H1 (cell line): ENCODE data around the gene SLC37A1. TPM values are rescaled to one million over a fixed set of nuclear protein-coding genes. Genes with fewer than 3 reads are reported as not detected.

Source experiments
- CTCF ChIA-PET: fragments of 300-600 bp; sonication (Branson Sonifier 250); formaldehyde crosslinking; loops from one replicate; lab custom pipeline; 2021; ENCODE audit not compliant: partially characterized antibody; lab: Charles Lee
- POLR2A ChIA-PET: fragments of 300-600 bp; sonication (Branson Sonifier 250); formaldehyde crosslinking; loops from one replicate; lab custom pipeline; 2021; ENCODE audit warnings: inconsistent platforms; ENCODE audit not compliant: partially characterized antibody; lab: Charles Lee
- DNase-seq, 2 experiments: peaks; one replicate each; pipeline versions ENCODE4 v3.0.0 to v3.0.0-alpha.2; 2010 to 2022; ENCODE audit warnings: low spot score in 2 of 2, low read depth in 1 of 2, mixed read lengths in 1 of 2
- FAIRE-seq: peaks from 2 replicates; lab custom pipeline; 2011; peaks lifted over from hg19 to GRCh38; lab: Jason Lieb, UNC
- H2AFZ ChIP-seq: 2 replicates; pipeline ENCODE4 v1.8.1; 2012; ENCODE audit warnings: low read length, inconsistent platforms
- H2AK5ac ChIP-seq: 2 replicates; pipeline ENCODE4 v1.6.1; 2013; ENCODE audit warnings: low read depth, low read length
- H2BK120ac ChIP-seq: replicated peaks from 2 replicates; pipeline ENCODE3; 2013; ENCODE audit warnings: low read depth, low read length, inconsistent platforms
- H2BK12ac ChIP-seq: 2 replicates; pipeline ENCODE4 v1.6.1; 2013; ENCODE audit warnings: low read depth, low read length
- H2BK15ac ChIP-seq: 2 replicates; pipeline ENCODE4 v1.6.1; 2013; ENCODE audit warnings: low read length
- H2BK20ac ChIP-seq: 2 replicates; pipeline ENCODE4 v1.6.1; 2013; ENCODE audit warnings: low read length
- H2BK5ac ChIP-seq: 2 replicates; pipeline ENCODE4 v1.6.1; 2013; ENCODE audit warnings: low read depth, low read length
- H3K14ac ChIP-seq: 2 replicates; pipeline ENCODE4 v1.6.1; 2013; ENCODE audit warnings: inconsistent platforms; ENCODE audit not compliant: insufficient read length
- H3K18ac ChIP-seq: 2 replicates; pipeline ENCODE4 v1.6.1; 2013; ENCODE audit warnings: low read length; ENCODE audit errors: extremely low read depth
- H3K23ac ChIP-seq: 2 replicates; pipeline ENCODE4 v1.6.1; 2013; ENCODE audit warnings: inconsistent platforms; ENCODE audit not compliant: insufficient read length
- H3K23me2 ChIP-seq: 2 replicates; pipeline ENCODE4 v1.6.1; 2013; ENCODE audit warnings: low read depth, low read length
- H3K27ac ChIP-seq: 2 replicates; pipeline ENCODE4 v1.6.1; 2011; ENCODE audit warnings: low read depth, low read length, inconsistent platforms
- H3K27me3 ChIP-seq, 4 experiments: replicated peaks in 1 of 4; 1 replicate in 1 of 4; 2 replicates in 3 of 4; pipeline versions ENCODE4 v1.6.1 to v1.8.1; 2011 to 2013; ENCODE audit warnings: low read length in 3 of 4, mild to moderate bottlenecking in 3 of 4, inconsistent platforms in 2 of 4, mixed read lengths in 2 of 4, moderate library complexity in 1 of 4; ENCODE audit not compliant: control insufficient read depth in 3 of 4, insufficient read depth in 3 of 4; ENCODE audit errors: extremely low read depth in 1 of 4
- H3K36me3 ChIP-seq, 4 experiments: 2 replicates each; pipeline versions ENCODE4 v1.6.1 to v1.8.1; 2011 to 2013; ENCODE audit warnings: mild to moderate bottlenecking in 4 of 4, low read length in 3 of 4, moderate library complexity in 2 of 4, control low read depth in 1 of 4, inconsistent platforms in 1 of 4; ENCODE audit not compliant: insufficient read depth in 4 of 4, control insufficient read depth in 2 of 4
- H3K4ac ChIP-seq: replicated peaks from 2 replicates; pipeline ENCODE3; 2013; ENCODE audit warnings: low read length, low read depth, mixed read lengths, inconsistent platforms; ENCODE audit not compliant: insufficient read length
- H3K4me1 ChIP-seq, 4 experiments: replicated peaks in 1 of 4; 1 replicate in 1 of 4; 2 replicates in 3 of 4; pipeline versions ENCODE4 v1.6.1 to v1.8.1; 2011 to 2013; ENCODE audit warnings: low read length in 3 of 4, inconsistent platforms in 2 of 4, mixed read lengths in 1 of 4; ENCODE audit not compliant: insufficient read depth in 4 of 4, control insufficient read depth in 3 of 4
- H3K4me2 ChIP-seq, 2 experiments: 2 replicates each; pipeline versions ENCODE4 v1.6.1 to v1.8.1; 2011 to 2013; ENCODE audit warnings: low read depth in 2 of 2, low read length in 2 of 2, control low read depth in 1 of 2, inconsistent platforms in 1 of 2, mild to moderate bottlenecking in 1 of 2; ENCODE audit not compliant: insufficient read depth in 1 of 2
- H3K4me3 ChIP-seq, 4 experiments: fragments of 200-600, 300-600 bp in 1 of 4; sonication (generic), shearing (Covaris generic), sonication (Bioruptor Twin) in 1 of 4; 2 replicates each; pipeline versions ENCODE4 v1.5.1 to v1.8.1; 2011 to 2016; ENCODE audit warnings: low read length in 4 of 4, low read depth in 3 of 4, control low read depth in 2 of 4, inconsistent platforms in 2 of 4, mild to moderate bottlenecking in 2 of 4, mixed read lengths in 1 of 4, moderate library complexity in 1 of 4; ENCODE audit not compliant: insufficient read depth in 2 of 4; ENCODE audit errors: extremely low read depth in 1 of 4
- H3K56ac ChIP-seq: replicated peaks from 2 replicates; pipeline ENCODE3; 2013; ENCODE audit warnings: low read depth, mild to moderate bottlenecking, mixed read lengths, low read length, inconsistent platforms; ENCODE audit not compliant: insufficient read length
- H3K79me1 ChIP-seq: 2 replicates; pipeline ENCODE4 v1.6.1; 2013; ENCODE audit warnings: low read depth, low read length, control low read depth
- H3K79me2 ChIP-seq, 2 experiments: 2 replicates each; pipeline versions ENCODE4 v1.6.1 to v1.8.1; 2012 to 2013; ENCODE audit warnings: low read length in 2 of 2, mild to moderate bottlenecking in 2 of 2, inconsistent platforms in 1 of 2; ENCODE audit not compliant: insufficient read depth in 2 of 2, control insufficient read depth in 1 of 2
- H3K9ac ChIP-seq, 4 experiments: replicated peaks in 1 of 4; 1 replicate in 1 of 4; 2 replicates in 3 of 4; pipeline versions ENCODE4 v1.6.1 to v1.8.1; 2011 to 2013; ENCODE audit warnings: low read depth in 3 of 4, low read length in 3 of 4, control low read depth in 2 of 4, mild to moderate bottlenecking in 2 of 4, moderate library complexity in 2 of 4, inconsistent platforms in 1 of 4; ENCODE audit errors: extremely low read depth in 1 of 4
- H3K9me3 ChIP-seq, 2 experiments: 2 replicates each; pipeline versions ENCODE4 v1.6.1 to v1.8.1; 2012 to 2013; ENCODE audit warnings: mild to moderate bottlenecking in 2 of 2, moderate library complexity in 2 of 2, control low read depth in 1 of 2, inconsistent platforms in 1 of 2, low read depth in 1 of 2, low read length in 1 of 2, mixed read lengths in 1 of 2; ENCODE audit not compliant: insufficient read depth in 2 of 2
- H4K20me1 ChIP-seq, 2 experiments: replicated peaks in 1 of 2; 2 replicates each; pipeline versions ENCODE3 to v1.8.1; 2011 to 2013; ENCODE audit warnings: inconsistent platforms in 2 of 2, low read length in 2 of 2, mild to moderate bottlenecking in 1 of 2; ENCODE audit not compliant: insufficient read depth in 2 of 2, control insufficient read depth in 1 of 2
- H4K5ac ChIP-seq: 2 replicates; pipeline ENCODE4 v1.6.1; 2013; ENCODE audit warnings: low read length, low read depth, mixed read lengths, inconsistent platforms; ENCODE audit not compliant: insufficient read length
- H4K8ac ChIP-seq: 2 replicates; pipeline ENCODE4 v1.8.0; 2013; ENCODE audit warnings: mild to moderate bottlenecking, moderate library complexity, low read length, inconsistent platforms; ENCODE audit not compliant: insufficient read depth; ENCODE audit errors: extremely low read depth
- H4K91ac ChIP-seq: replicated peaks from 2 replicates; pipeline ENCODE3; 2013; ENCODE audit warnings: low read length, mixed read lengths, inconsistent platforms; ENCODE audit not compliant: insufficient read length
- BACH1 ChIP-seq: IDR thresholded peaks from 2 replicates; pipeline ENCODE4 v1.6.1; 2012; ENCODE audit warnings: low read length, improper control_type of control experiment
- BCL11A ChIP-seq, 2 experiments: IDR thresholded peaks; one replicate each; pipeline ENCODE4 v1.6.1; 2011; ENCODE audit warnings: low read depth in 2 of 2, low read length in 2 of 2, mild to moderate bottlenecking in 2 of 2
- CBX5 ChIP-seq: fragments of 300-800, 300-1000 bp; sonication (generic); IDR thresholded peaks from 2 replicates; pipeline ENCODE4 v1.7.1; 2016; ENCODE audit warnings: antibody characterized with exemption, low read length, low read depth
- EZH2 ChIP-seq: fragments of 200-600 bp; sonication (generic); IDR thresholded peaks from 2 replicates; pipeline ENCODE4 v1.7.1; 2012; ENCODE audit warnings: low read depth, mild to moderate bottlenecking, moderate library complexity, low read length, inconsistent platforms; ENCODE audit not compliant: severe bottlenecking
- KDM5A ChIP-seq: fragments of 200-600 bp; IDR thresholded peaks from 2 replicates; pipeline ENCODE4 v1.7.1; 2012; ENCODE audit warnings: mild to moderate bottlenecking, low read length, inconsistent platforms, mixed read lengths
- MAFK ChIP-seq: IDR thresholded peaks from 2 replicates; pipeline ENCODE4 v1.6.1; 2012; ENCODE audit warnings: low read depth, mild to moderate bottlenecking, improper control_type of control experiment, low read length
- NANOG ChIP-seq: IDR thresholded peaks from 2 replicates; pipeline ENCODE4 v1.6.1; 2011; ENCODE audit warnings: low read length, low read depth, mild to moderate bottlenecking, inconsistent platforms; ENCODE audit not compliant: insufficient read depth, poor library complexity, severe bottlenecking
- POU5F1 ChIP-seq: IDR thresholded peaks from 2 replicates; pipeline ENCODE4 v1.6.1; 2011; ENCODE audit warnings: low read depth, mild to moderate bottlenecking, low read length, moderate library complexity
- RBBP5 ChIP-seq: IDR thresholded peaks from 2 replicates; pipeline ENCODE4 v1.7.1; 2012; ENCODE audit warnings: low read depth, mild to moderate bottlenecking, inconsistent platforms, low read length, moderate library complexity, borderline replicate concordance
- RXRA ChIP-seq: IDR thresholded peaks from 2 replicates; pipeline ENCODE4 v1.6.1; 2011; ENCODE audit warnings: low read depth, mild to moderate bottlenecking, low read length, moderate library complexity; ENCODE audit not compliant: insufficient read depth
- SAP30 ChIP-seq: fragments of 300-600 bp; sonication (generic); IDR thresholded peaks from 2 replicates; pipeline ENCODE4 v1.7.1; 2012; ENCODE audit warnings: low read length, moderate library complexity, mild to moderate bottlenecking, inconsistent platforms; ENCODE audit not compliant: insufficient read depth, insufficient replicate concordance
- SP1 ChIP-seq: IDR thresholded peaks from 2 replicates; pipeline ENCODE4 v1.6.1; 2011; ENCODE audit warnings: low read depth, low read length
- SP2 ChIP-seq: IDR thresholded peaks from 2 replicates; pipeline ENCODE4 v1.6.1; 2012; ENCODE audit warnings: mild to moderate bottlenecking, low read length, inconsistent platforms
- TCF12 ChIP-seq: IDR thresholded peaks from 2 replicates; pipeline ENCODE4 v1.6.1; 2011; ENCODE audit warnings: low read depth, mild to moderate bottlenecking, low read length
- YY1 ChIP-seq: IDR thresholded peaks from 2 replicates; pipeline ENCODE4 v1.6.1; 2011; ENCODE audit warnings: low read depth, mild to moderate bottlenecking, low read length
- WGBS, 2 experiments: shearing (Covaris generic) in 1 of 2; methylation state at CpG; one replicate each; pipeline versions ENCODE4 v1.1.6 to v1.1.7; 2013 to 2015; ENCODE audit warnings: low lambda C conversion rate in 2 of 2, mixed read lengths in 2 of 2, inconsistent platforms in 1 of 2, low coverage in 1 of 2, missing lambda C conversion rate in 1 of 2; ENCODE audit not compliant: insufficient replicate concordance in 2 of 2, insufficient coverage in 1 of 2, insufficient read length in 1 of 2; ENCODE audit errors: extremely low coverage in 1 of 2, missing lambda C conversion rate in 1 of 2; 5-methylcytosine and 5-hydroxymethylcytosine counted together
- polyA plus RNA-seq, 7 experiments: library from polyadenylated mRNA; depleted of rRNA in 3 of 7; stranded (reverse) in 5 of 7; unstranded in 2 of 7; fragments of >200 nt in 5 of 7; fragments of 200-250 nt in 2 of 7; gene quantifications; 1 replicate in 5 of 7; 2 replicates in 1 of 7; 4 replicates in 1 of 7; pipeline versions ENCODE4 v1.2.1 to v1.2.3, GENCODE V29; 2011 to 2013; ENCODE audit warnings: missing spikeins in 2 of 7, mixed read lengths in 2 of 7
- total RNA-seq: library from RNA; stranded (reverse); fragmentation: NEBNext Ultra II Directional; extraction: Animal tissue kit (Norgen Biotek cat#: 25700); gene quantifications from 2 replicates; pipeline ENCODE4 v1.2.1, GENCODE V29; 2021

Gene SLC37A1
- total and polyA plus RNA-seq, 2 of the 8 experiments (the other 6 are each of a cell fraction or from before 2014, with no cell fraction given): 15.6 to 30.9 TPM

DNA sequence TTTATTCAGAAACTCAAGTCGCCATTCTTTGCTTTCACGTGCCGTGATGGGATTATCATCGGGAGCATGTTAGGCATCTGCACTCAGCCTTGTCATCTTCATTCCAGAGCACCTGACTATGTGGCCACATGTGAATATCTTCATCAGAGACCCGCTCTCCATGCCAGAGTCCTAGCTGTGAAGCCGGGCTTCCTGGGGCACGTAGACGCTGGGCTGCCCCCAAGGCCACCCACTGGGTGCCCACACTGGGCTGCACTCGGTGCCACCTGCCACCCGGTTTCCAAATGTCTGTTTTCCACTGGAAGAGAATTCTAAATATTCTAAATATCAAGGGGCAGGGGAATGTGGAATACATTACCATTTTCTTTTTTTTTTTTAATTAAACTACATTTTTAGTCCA is 43.8 kb downstream of the SLC37A1 start:
- Histone ChIP-seq H3K4me1 (peaks cover 0 to 5% (median 0%) of the 10 kb centered on the region in 4 experiments; a peak in 2 of 7 replicates), H2BK120ac (no peak overlapping the region), H2AFZ (no peak overlapping the region), H3K36me3 (peaks cover 0 to 11% (median 3%) of the 10 kb centered on the region in 4 experiments; a peak in 6 of 8 replicates), H3K4me2 (no peak overlapping the region), H3K27me3 (no peaks in the 10 kb centered on the region; a peak in 1 of 7 replicates), H4K91ac (no peak overlapping the region), H3K23ac (no peak overlapping the region), H3K79me2 (no peaks in the 10 kb centered on the region), H2AK5ac (no peak overlapping the region), H3K9me3 (no peaks in the 10 kb centered on the region), H3K4me3 (no peak overlapping the region), H2BK12ac (no peak overlapping the region), H3K14ac (no peak overlapping the region), H4K20me1 (no peaks in the 10 kb centered on the region), H4K8ac (no peak overlapping the region), H3K56ac (no peak overlapping the region), H3K4ac (no peak overlapping the region), H3K9ac (no peak overlapping the region), H3K27ac (no peak overlapping the region), H4K5ac (no peak overlapping the region), H2BK20ac (no peak overlapping the region), H3K23me2 (no peaks in the 10 kb centered on the region), H3K18ac (no peak overlapping the region), H2BK5ac (no peak overlapping the region), H2BK15ac (no peak overlapping the region), H3K79me1 (no peaks in the 10 kb centered on the region)
- ChIA-PET CTCF (interaction anchor here (1.2 to 1.6 kb wide), 2 partner anchors 36 to 61 kb away, joined by 3 to 4 read pairs; no protein-coding TSS in a partner anchor), POLR2A (no interaction called here)
- DNase-seq: no peak
- FAIRE-seq: no peak
- 95% methylated on average over 10 of the region's 10 CpGs; no CpG with 5 or more reads in 1 of the 2 experiments for WGBS, 2 experiments
- TF ChIP-seq EZH2: no peak
- no peak for TF ChIP-seq SAP30
- TF ChIP-seq MAFK: no peak
- TF ChIP-seq SP1: no peak
- no peak for TF ChIP-seq KDM5A
- no peak for TF ChIP-seq BCL11A (IDR thresholded peaks at IDR 0.05; ENCODE audit: low read depth in 2 of 2, low read length in 2 of 2)
- TF ChIP-seq BACH1: no peak
- no peak for TF ChIP-seq NANOG
- TF ChIP-seq RXRA: no peak
- TF ChIP-seq TCF12: no peak
- no peak for TF ChIP-seq YY1
- TF ChIP-seq CBX5: no peak
- TF ChIP-seq POU5F1: no peak
- TF ChIP-seq SP2: no peak
- no peak for TF ChIP-seq RBBP5
